ENCODE measurements around the gene EGR1. TPM values are rescaled to one million over a fixed set of nuclear protein-coding genes. Genes with fewer than 3 reads are reported as not detected.
A peak's percentile ranks its signal among the peaks of the same experiment; 100 is the strongest.

Gene EGR1
- total RNA-seq, 2 experiments from 2014 or later: 0.13 to 1.1 TPM

DNA sequence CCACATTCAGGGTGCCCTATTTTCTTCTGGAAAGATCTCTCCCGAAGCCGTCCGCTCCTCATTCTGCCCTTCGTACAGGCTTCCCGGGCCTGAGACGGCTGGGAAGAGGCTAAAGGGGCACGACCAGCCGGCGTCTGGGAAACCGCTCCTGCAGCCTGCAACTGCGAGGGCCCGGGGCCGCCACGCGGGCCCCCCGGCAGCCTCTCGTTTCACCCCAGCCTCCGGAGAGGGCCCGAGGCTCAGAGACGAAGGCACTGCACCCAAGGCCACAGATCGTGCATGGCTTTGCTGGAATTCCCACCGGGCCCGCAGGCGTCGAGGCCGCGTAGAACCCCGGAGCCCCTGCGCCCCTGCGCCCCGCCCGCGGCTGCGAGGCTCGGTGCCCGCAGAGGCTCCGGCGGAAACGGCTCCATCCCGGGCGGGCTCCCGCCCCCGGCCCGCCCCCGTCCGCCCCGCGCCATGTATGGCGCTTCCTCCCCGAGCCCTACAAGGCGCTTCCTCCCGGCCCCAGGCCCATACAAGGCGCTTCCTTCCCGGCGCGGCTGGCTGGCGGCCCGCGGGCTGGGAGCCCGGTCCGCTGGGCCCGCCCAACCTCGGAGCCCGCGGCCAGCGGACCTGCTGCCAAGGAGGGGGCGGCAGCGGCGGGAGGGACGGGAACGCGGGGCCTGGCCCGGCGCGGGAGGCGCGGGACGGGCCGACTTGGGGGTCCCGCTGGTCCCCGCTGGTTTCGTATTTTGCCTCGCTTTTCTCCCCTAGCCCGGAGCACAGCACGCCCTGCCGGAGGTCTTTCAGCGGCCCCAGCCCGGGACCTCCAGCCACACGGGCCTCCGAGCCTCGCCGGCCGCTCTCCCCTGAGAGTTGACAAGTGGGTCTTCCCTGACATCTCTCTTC is 26.6 kb downstream of the EGR1 start:
- peak overlapping the region; percentile 68 for H3K4me3 ChIP-seq (ENCODE audit: low read depth, low read length, poor library complexity, severe bottlenecking)
- no peak overlapping the region for H3K27ac ChIP-seq (ENCODE audit: low read depth, low read length, poor library complexity, severe bottlenecking)
- no peaks in the 10 kb centered on the region for H3K79me2 ChIP-seq (ENCODE audit: insufficient read depth, low read depth, low read length)
- H3K36me3 ChIP-seq (ENCODE audit: insufficient read depth, low read length): no peaks in the 10 kb centered on the region
- no peaks in the 10 kb centered on the region for H4K20me1 ChIP-seq (ENCODE audit: insufficient read depth, low read length)
- peak overlapping the region; percentile 79 for H3K4me2 ChIP-seq (ENCODE audit: low read length)
- ChIA-PET POLR2A (interaction anchor here (0.7 kb wide), 1 partner anchor 70 kb away, joined by 3 read pairs; no protein-coding TSS in a partner anchor), CTCF (ENCODE audit: unreplicated experiment) (no interaction called here)
- TF ChIP-seq, protein P1, sequence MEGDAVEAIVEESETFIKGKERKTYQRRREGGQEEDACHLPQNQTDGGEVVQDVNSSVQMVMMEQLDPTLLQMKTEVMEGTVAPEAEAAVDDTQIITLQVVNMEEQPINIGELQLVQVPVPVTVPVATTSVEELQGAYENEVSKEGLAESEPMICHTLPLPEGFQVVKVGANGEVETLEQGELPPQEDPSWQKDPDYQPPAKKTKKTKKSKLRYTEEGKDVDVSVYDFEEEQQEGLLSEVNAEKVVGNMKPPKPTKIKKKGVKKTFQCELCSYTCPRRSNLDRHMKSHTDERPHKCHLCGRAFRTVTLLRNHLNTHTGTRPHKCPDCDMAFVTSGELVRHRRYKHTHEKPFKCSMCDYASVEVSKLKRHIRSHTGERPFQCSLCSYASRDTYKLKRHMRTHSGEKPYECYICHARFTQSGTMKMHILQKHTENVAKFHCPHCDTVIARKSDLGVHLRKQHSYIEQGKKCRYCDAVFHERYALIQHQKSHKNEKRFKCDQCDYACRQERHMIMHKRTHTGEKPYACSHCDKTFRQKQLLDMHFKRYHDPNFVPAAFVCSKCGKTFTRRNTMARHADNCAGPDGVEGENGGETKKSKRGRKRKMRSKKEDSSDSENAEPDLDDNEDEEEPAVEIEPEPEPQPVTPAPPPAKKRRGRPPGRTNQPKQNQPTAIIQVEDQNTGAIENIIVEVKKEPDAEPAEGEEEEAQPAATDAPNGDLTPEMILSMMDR (conservative IDR thresholded peaks at IDR 0.05; ENCODE audit: low read length): no peak
- TF ChIP-seq EZH2phosphoT487 (IDR thresholded peaks at IDR 0.05; ENCODE audit: borderline replicate concordance, low read depth, low read length): no peak
- intact Hi-C loops (cut with micrococcal nuclease; ENCODE audit: unreplicated experiment): loop anchor here (1.0 kb wide), 1 partner anchor 28 kb away; no protein-coding TSS in a partner anchor
- no peaks in the 10 kb centered on the region for H3K9me3 ChIP-seq (ENCODE audit: low read length)
- no TSS peak for BruUV-seq (replicated peaks)
- no peaks in the 10 kb centered on the region for H3K9me2 ChIP-seq (ENCODE audit: insufficient read depth, low read length)
- DNase-seq (ENCODE audit: low spot score): peak; percentile 88
- peak overlapping the region; percentile 76 for H2AFZ ChIP-seq (ENCODE audit: low read length)
- peaks cover 26% of the 10 kb centered on the region for H3K4me1 ChIP-seq (ENCODE audit: insufficient read depth, low read length, poor library complexity, severe bottlenecking)

DNA sequence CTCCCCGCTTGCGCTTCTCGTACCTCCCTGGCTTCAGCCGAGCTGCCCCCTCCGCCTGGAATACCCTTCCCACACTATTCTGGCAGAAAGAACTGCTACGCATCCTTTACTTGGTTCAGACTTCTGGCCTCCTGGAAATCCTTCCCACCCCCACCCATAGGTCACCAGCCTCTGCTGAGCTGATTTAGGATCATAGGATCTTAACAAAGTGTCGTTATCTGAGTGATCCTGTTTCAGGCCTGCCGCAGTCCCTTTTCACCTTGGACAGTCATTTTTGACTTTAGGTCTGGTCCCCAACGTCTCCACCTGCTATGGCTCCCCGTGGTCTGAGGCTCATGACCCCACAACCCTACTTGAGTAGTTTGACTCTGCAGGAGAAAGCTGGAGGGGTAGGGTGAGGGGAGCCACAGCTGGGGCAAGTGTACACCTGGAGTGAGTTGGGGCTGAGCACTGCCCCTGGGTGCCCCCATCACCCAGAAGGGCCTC is 27.3 kb downstream of the EGR1 start:
- Histone ChIP-seq H3K79me2 (ENCODE audit: insufficient read depth, low read depth, low read length) (no peaks in the 10 kb centered on the region), H3K9me2 (ENCODE audit: insufficient read depth, low read length) (no peaks in the 10 kb centered on the region), H3K27ac (ENCODE audit: low read depth, low read length, poor library complexity, severe bottlenecking) (no peak overlapping the region), H3K4me1 (ENCODE audit: insufficient read depth, low read length, poor library complexity, severe bottlenecking) (peaks cover 26% of the 10 kb centered on the region), H3K4me2 (ENCODE audit: low read length) (peak overlapping the region; percentile 79), H3K36me3 (ENCODE audit: insufficient read depth, low read length) (no peaks in the 10 kb centered on the region), H2AFZ (ENCODE audit: low read length) (peak overlapping the region; percentile 76), H3K4me3 (ENCODE audit: low read depth, low read length, poor library complexity, severe bottlenecking) (peak overlapping the region; percentile 68), H4K20me1 (ENCODE audit: insufficient read depth, low read length) (no peaks in the 10 kb centered on the region), H3K9me3 (ENCODE audit: low read length) (no peaks in the 10 kb centered on the region)
- no TSS peak for BruUV-seq (replicated peaks)
- ChIA-PET CTCF (ENCODE audit: unreplicated experiment) (no interaction called here), POLR2A (interaction anchor here (0.6 to 0.7 kb wide), 2 partner anchors 71 to 82 kb away, joined by 3 read pairs; no protein-coding TSS in a partner anchor)
- intact Hi-C loops (cut with micrococcal nuclease; ENCODE audit: unreplicated experiment): loop anchor here (1.0 kb wide), 1 partner anchor 28 kb away; no protein-coding TSS in a partner anchor
- TF ChIP-seq, protein P1 (conservative IDR thresholded peaks at IDR 0.05; ENCODE audit: low read length): no peak
- TF ChIP-seq EZH2phosphoT487 (IDR thresholded peaks at IDR 0.05; ENCODE audit: borderline replicate concordance, low read depth, low read length): no peak
- DNase-seq (ENCODE audit: low spot score): no peak

Data from OCI-LY7 (cell line).